Tibial nerve (tissue), 4 donors: Measurements from ENCODE around the gene NOSTRIN.

Source experiments
- CTCF ChIP-seq, 5 experiments: fragments of 200-600 bp in 3 of 5; fragments of 450-650 bp in 2 of 5; sonication (generic) in 3 of 5; IDR thresholded peaks; one replicate each; pipeline ENCODE4 v1.5.1; 2016 to 2019; ENCODE audit warnings: antibody characterized with exemption in 5 of 5, mild to moderate bottlenecking in 3 of 5, moderate library complexity in 2 of 5
- EP300 ChIP-seq, 2 donors: sonication (generic); formaldehyde crosslinking; IDR thresholded peaks; one replicate each; pipeline ENCODE4 v1.6.1; 2017; ENCODE audit warnings: antibody characterized with exemption in 2 of 2, mild to moderate bottlenecking in 1 of 2
- POLR2A ChIP-seq, 2 donors: fragments of 450-650 bp; IDR thresholded peaks; one replicate each; pipeline ENCODE4 v1.6.1; 2017; ENCODE audit warnings: antibody characterized with exemption in 2 of 2, mild to moderate bottlenecking in 2 of 2, moderate library complexity in 2 of 2

- TF ChIP-seq CTCF (IDR thresholded peaks at IDR 0.05) (no peak), POLR2A (IDR thresholded peaks at IDR 0.05) (no peak), EP300 (IDR thresholded peaks at IDR 0.05) (no peak)
These were observed 20.2 kb upstream of the NOSTRIN start for GRCh38 chr2:168782271-168782670.
